GM12878 (cell line): Measurements from ENCODE around the gene ZNF775. TPM values are rescaled to one million over a fixed set of nuclear protein-coding genes. Genes with fewer than 3 reads are reported as not detected.

Experiments used
- ATAC-seq: fragments of 200-7000 bp; cut with Tn5 transposase; 3 replicates; pipeline ENCODE4 v1.9.1; 2020; ENCODE audit warnings: mild to moderate bottlenecking, moderate library complexity
- BruUV-seq: library from RNA; stranded (reverse); fragments of 400-500 nt; replicated peaks from 2 replicates; lab custom pipeline; 2021; lab: Mats Ljungman, UMichigan
- CTCF ChIA-PET: fragments of 300-600 bp; sonication (Branson Sonifier 250); formaldehyde crosslinking; extraction: SDS; loops from one replicate; lab custom pipeline; 2021; ENCODE audit warnings: inconsistent platforms; lab: Yijun Ruan, JAX
- POLR2A ChIA-PET: fragments of 350-600 bp; formaldehyde crosslinking; extraction: SDS; loops from one replicate; lab custom pipeline; 2021; ENCODE audit warnings: inconsistent platforms; lab: Charles Lee
- RAD21 ChIA-PET: fragments of 300-600 bp; sonication (Branson Sonifier 250); formaldehyde crosslinking; loops from one replicate; lab custom pipeline; 2023; ENCODE audit warnings: antibody characterized with exemption; ENCODE audit not compliant: unreplicated experiment; lab: Charles Lee
- SMC1A ChIA-PET: fragments of 300-600 bp; sonication (Branson Sonifier 250); formaldehyde crosslinking; loops from one replicate; lab custom pipeline; 2023; ENCODE audit not compliant: unreplicated experiment, uncharacterized antibody; lab: Charles Lee
- DNase-seq: peaks from one replicate; pipeline ENCODE4 v3.0.0-alpha.2; 2011; ENCODE audit warnings: low read depth, low spot score
- FAIRE-seq: peaks from 3 replicates; lab custom pipeline; 2011; peaks lifted over from hg19 to GRCh38; lab: Jason Lieb, UNC
- H2AFZ ChIP-seq: 2 replicates; pipeline ENCODE4 v1.6.0; 2011; ENCODE audit warnings: low read depth, low read length, control low read depth; ENCODE audit not compliant: control insufficient read depth
- H3K27ac ChIP-seq: 2 replicates; pipeline ENCODE4 v1.5.1; 2011; ENCODE audit warnings: control low read depth; ENCODE audit not compliant: control insufficient read depth, insufficient read depth
- H3K27me3 ChIP-seq, 2 experiments: replicated peaks in 1 of 2; 2 replicates each; pipeline versions ENCODE4 v1.6.0 to v1.6.1; 2011; ENCODE audit warnings: low read length in 1 of 2; ENCODE audit not compliant: control insufficient read depth in 2 of 2, insufficient read depth in 2 of 2
- H3K36me3 ChIP-seq, 2 experiments: 2 replicates each; pipeline ENCODE4 v1.5.1; 2011; ENCODE audit warnings: low read length in 1 of 2; ENCODE audit not compliant: control insufficient read depth in 2 of 2, insufficient read depth in 2 of 2
- H3K4me1 ChIP-seq: 2 replicates; pipeline ENCODE4 v1.6.1; 2011; ENCODE audit warnings: mild to moderate bottlenecking, low read length, moderate library complexity, mixed read lengths; ENCODE audit not compliant: control insufficient read depth, insufficient read depth
- H3K4me2 ChIP-seq: 2 replicates; pipeline ENCODE4 v1.6.0; 2011; ENCODE audit warnings: control low read depth; ENCODE audit not compliant: control insufficient read depth, insufficient read depth
- H3K4me3 ChIP-seq: fragments of 200-600 bp; sonication (generic); 2 replicates; pipeline ENCODE4 v1.5.1; 2016
- H3K79me2 ChIP-seq: 2 replicates; pipeline ENCODE4 v1.6.0; 2011; ENCODE audit warnings: low read length; ENCODE audit not compliant: control insufficient read depth, insufficient read depth
- H3K9ac ChIP-seq: 2 replicates; pipeline ENCODE4 v1.8.0; 2011; ENCODE audit warnings: low read length, control low read depth, mixed read lengths; ENCODE audit not compliant: control insufficient read depth, insufficient read depth
- H3K9me3 ChIP-seq: replicated peaks from 3 replicates; pipeline ENCODE4 v1.5.1; 2011; ENCODE audit warnings: mild to moderate bottlenecking, low read length; ENCODE audit not compliant: control insufficient read depth, insufficient read depth
- H4K20me1 ChIP-seq: 2 replicates; pipeline ENCODE4 v1.6.0; 2011; ENCODE audit not compliant: control insufficient read depth, insufficient read depth
- CHD4 ChIP-seq: fragments of 200-600 bp; sonication (generic); IDR thresholded peaks from 2 replicates; pipeline ENCODE4 v1.6.1; 2016; ENCODE audit warnings: mild to moderate bottlenecking
- CREB1 ChIP-seq: IDR thresholded peaks from 2 replicates; pipeline ENCODE4 v1.6.1; 2012; ENCODE audit warnings: low read depth, mild to moderate bottlenecking, inconsistent platforms
- MTA2 ChIP-seq: fragments of 450-650 bp; IDR thresholded peaks from 2 replicates; pipeline ENCODE4 v1.6.1; 2016; ENCODE audit warnings: low read depth, mild to moderate bottlenecking, moderate library complexity
- NFXL1 ChIP-seq: fragments of 450-650 bp; IDR thresholded peaks from 2 replicates; pipeline ENCODE4 v1.6.1; 2017; ENCODE audit warnings: antibody characterized with exemption, mild to moderate bottlenecking, borderline replicate concordance
- RAD21 ChIP-seq: IDR thresholded peaks from 2 replicates; pipeline ENCODE4 v1.6.1; 2011; ENCODE audit warnings: mild to moderate bottlenecking, low read depth, low read length, moderate library complexity; ENCODE audit not compliant: insufficient read depth
- TBL1XR1 ChIP-seq: IDR thresholded peaks from 2 replicates; pipeline ENCODE4 v1.6.1; 2012; ENCODE audit warnings: low read depth, low read length, improper control_type of control experiment
- WGBS: methylation state at CpG from one replicate; pipeline ENCODE4 v1.1.6; 2016; ENCODE audit warnings: low lambda C conversion rate; ENCODE audit not compliant: insufficient replicate concordance, insufficient coverage; ENCODE audit errors: missing lambda C conversion rate; 5-methylcytosine and 5-hydroxymethylcytosine counted together
- in situ Hi-C: fragments of 300-500 bp; cut with MboI; formaldehyde crosslinking; loops from 9 replicates; pipeline ENCODE4 v1.14.3; 2018; ENCODE audit warnings: mixed read lengths
- intact Hi-C: fragments of 100-400 bp; cut with micrococcal nuclease; formaldehyde crosslinking; loops from one replicate; pipeline ENCODE4 v1.14.2; 2022; ENCODE audit not compliant: unreplicated experiment
- polyA plus RNA-seq, 11 experiments: library from polyadenylated mRNA; depleted of rRNA in 4 of 11; unstranded in 6 of 11; stranded (reverse) in 5 of 11; fragments of >200 nt; fragmentation: Nextera tagmentation in 4 of 11; fragmentation: Illumina TruSeq in 1 of 11; extraction: Ambion mirVana in 4 of 11; extraction: Trizol in 1 of 11; gene quantifications; 1 replicate in 1 of 11; 2 replicates in 10 of 11; pipeline versions ENCODE4 v1.2.1 to v1.2.3, GENCODE V29; 2011 to 2016; ENCODE audit warnings: inconsistent platforms in 2 of 11, missing spikeins in 2 of 11, low read depth in 1 of 11
- total RNA-seq, 4 experiments: library from RNA; depleted of rRNA in 3 of 4; stranded (reverse); fragments of >200 nt in 3 of 4; fragmentation: Illumina TruSeq in 1 of 4; extraction: Trizol in 1 of 4; gene quantifications; 2 replicates each; pipeline versions ENCODE4 v1.2.1 to v1.2.3, GENCODE V29; 2013 to 2021

ZNF775 gene
- total and polyA plus RNA-seq, 10 of the 15 experiments (the other 5 are each of a cell fraction or from before 2014, with no cell fraction given): 0.05 to 14.3 (median 2.1) TPM

DNA sequence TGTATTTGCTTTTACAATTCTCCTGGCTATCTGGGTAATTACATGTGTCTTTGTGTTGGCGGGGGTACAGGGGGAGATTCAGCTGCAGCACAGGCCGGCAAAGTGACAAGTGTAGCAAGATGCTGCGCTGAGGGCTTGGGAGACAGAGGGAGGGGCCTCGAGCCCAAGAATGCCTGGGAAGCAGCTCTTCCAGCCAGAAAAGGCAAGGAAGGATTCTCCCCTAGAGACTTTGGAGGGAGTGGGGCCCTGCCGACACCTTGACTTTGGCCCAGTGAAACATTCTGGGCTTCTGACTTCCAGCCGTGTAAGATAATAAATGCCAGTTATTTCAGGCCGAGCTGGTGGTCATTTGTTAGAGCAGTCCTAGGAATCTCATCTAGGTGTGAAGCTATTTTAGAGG, 17.7 kb upstream of the ZNF775 start:
- Histone ChIP-seq H3K79me2 (no peaks in the 10 kb centered on the region), H3K9ac (no peak overlapping the region), H2AFZ (no peak overlapping the region), H3K4me1 (peaks cover 31% of the 10 kb centered on the region), H3K27me3 (no peaks in the 10 kb centered on the region), H3K4me3 (no peak overlapping the region), H3K9me3 (no peaks in the 10 kb centered on the region), H3K36me3 (no peaks in the 10 kb centered on the region), H3K27ac (no peak overlapping the region), H3K4me2 (no peak overlapping the region), H4K20me1 (no peaks in the 10 kb centered on the region)
- TF ChIP-seq TBL1XR1: no peak
- no peak for TF ChIP-seq CREB1
- TF ChIP-seq RAD21: no peak
- ChIA-PET POLR2A (interaction anchor here (1.2 to 1.8 kb wide), 2 partner anchors 16 to 22 kb away, joined by 4 to 8 read pairs; no protein-coding TSS in a partner anchor), RAD21 (interaction anchor here (1.6 kb wide), 1 partner anchor 45 kb away, joined by 4 read pairs; no protein-coding TSS in a partner anchor), SMC1A (interaction anchor here (1.4 to 2.7 kb wide), 3 partner anchors 16 to 45 kb away, joined by 5 to 12 read pairs (median 9); no protein-coding TSS in a partner anchor), CTCF (interaction anchor here (0.6 to 1.1 kb wide), 4 partner anchors 8 to 394 kb away, joined by 3 to 5 read pairs (median 3); no protein-coding TSS in a partner anchor)
- BruUV-seq: no TSS peak
- intact Hi-C loops (no loop called here), in situ Hi-C loops (loop anchor here (5.0 kb wide), 1 partner anchor 51 kb away; no protein-coding TSS in a partner anchor)
- ATAC-seq: no peak
- 86% methylated on average over 7 of the region's 7 CpGs for WGBS
- DNase-seq: no peak
- no peak for FAIRE-seq

- ChIA-PET RAD21 (interaction anchor here (1.6 kb wide), 1 partner anchor 45 kb away, joined by 4 read pairs; no protein-coding TSS in a partner anchor), SMC1A (interaction anchor here (1.0 to 2.7 kb wide), 6 partner anchors 16 to 84 kb away, joined by 3 to 12 read pairs (median 7); no protein-coding TSS in a partner anchor), CTCF (interaction anchor here (0.6 to 2.3 kb wide), 7 partner anchors 9 to 393 kb away, joined by 3 to 7 read pairs (median 3); a partner anchor contains a TSS), POLR2A (interaction anchor here (1.2 to 1.8 kb wide), 3 partner anchors 16 to 72 kb away, joined by 4 to 8 read pairs (median 4); no protein-coding TSS in a partner anchor)
- no TSS peak for BruUV-seq
- Histone ChIP-seq H3K4me1 (peaks cover 32% of the 10 kb centered on the region), H3K4me3 (no peak overlapping the region), H4K20me1 (no peaks in the 10 kb centered on the region), H2AFZ (no peak overlapping the region), H3K9me3 (no peaks in the 10 kb centered on the region), H3K27ac (no peak overlapping the region), H3K36me3 (no peaks in the 10 kb centered on the region), H3K4me2 (no peak overlapping the region), H3K9ac (no peak overlapping the region), H3K79me2 (no peaks in the 10 kb centered on the region), H3K27me3 (no peaks in the 10 kb centered on the region)
- WGBS: 91% methylated on average over 18 of the region's 18 CpGs
- ATAC-seq (no peak), FAIRE-seq (no peak), DNase-seq (no peak)
- in situ Hi-C loops: loop anchor here (5.0 kb wide), 1 partner anchor 50 kb away; no protein-coding TSS in a partner anchor
- TF ChIP-seq NFXL1 (no peak), CHD4 (no peak), MTA2 (no peak)
- intact Hi-C loops: no loop called here
These were observed 17.1 kb upstream of the ZNF775 start for GRCh38 chr7:150361807-150362621.
